Stomach (tissue), 9 donors: ENCODE measurements around the gene PALM3. TPM values are rescaled to one million over a fixed set of nuclear protein-coding genes. Genes with fewer than 3 reads are reported as not detected.

Experiments
- DNase-seq, 2 donors: peaks; one replicate each; pipeline versions ENCODE4 v3.0.0 to v3.0.0-alpha.2; 2013 to 2019
- H3K27ac ChIP-seq, 5 donors: fragments of 200-600 bp in 4 of 5; sonication (generic) in 4 of 5; one replicate each; pipeline ENCODE4 v1.5.1; 2013 to 2019; ENCODE audit warnings: mild to moderate bottlenecking in 1 of 5, moderate library complexity in 1 of 5
- H3K27me3 ChIP-seq, 3 donors: fragments of 200-600 bp; sonication (generic); one replicate each; pipeline ENCODE4 v1.5.1; 2017 to 2019; ENCODE audit warnings: mixed run types in 1 of 3
- H3K36me3 ChIP-seq, 4 donors: fragments of 200-600 bp; sonication (generic); 1 replicate in 3 of 4; 2 replicates in 1 of 4; pipeline ENCODE4 v1.5.1; 2016 to 2019
- H3K4me1 ChIP-seq, 4 donors: fragments of 200-600 bp; sonication (generic); one replicate each; pipeline ENCODE4 v1.5.1; 2016 to 2019
- H3K4me3 ChIP-seq, 4 donors: fragments of 200-600 bp; sonication (generic) in 3 of 4; one replicate each; pipeline ENCODE4 v1.5.1; 2016 to 2019; ENCODE audit warnings: mild to moderate bottlenecking in 1 of 4
- H3K9me3 ChIP-seq, 4 donors: fragments of 200-600 bp; sonication (generic); one replicate each; pipeline ENCODE4 v1.5.1; 2016 to 2019
- EP300 ChIP-seq: sonication (generic); formaldehyde crosslinking; IDR thresholded peaks from one replicate; pipeline ENCODE4 v1.6.1; 2017; ENCODE audit warnings: antibody characterized with exemption
- POLR2A ChIP-seq, 4 donors: fragments of 450-650 bp; IDR thresholded peaks; one replicate each; pipeline ENCODE4 v1.6.1; 2016; ENCODE audit warnings: antibody characterized with exemption in 4 of 4, control low read depth in 2 of 4, mild to moderate bottlenecking in 1 of 4, moderate library complexity in 1 of 4
- POLR2AphosphoS5 ChIP-seq, 3 donors: sonication (generic); formaldehyde crosslinking; IDR thresholded peaks; one replicate each; pipeline ENCODE4 v1.6.1; 2016; ENCODE audit warnings: antibody characterized with exemption in 3 of 3
- WGBS, 5 donors: extraction: QIAGEN DNeasy Blood & Tissue Kit in 3 of 5; methylation state at CpG; one replicate each; pipeline versions ENCODE4 v1.1.5 to v1.1.7; 2013 to 2018; 5-methylcytosine and 5-hydroxymethylcytosine counted together
- intact Hi-C: fragments of 100-400 bp; cut with DNase I; formaldehyde crosslinking; loops from one replicate; pipeline ENCODE4 v1.15.1; 2023; ENCODE audit warnings: low total_unique reads
- polyA plus RNA-seq, 3 donors: library from polyadenylated mRNA; stranded (reverse); fragments of 200-250 nt; gene quantifications; one replicate each; pipeline ENCODE4 v1.2.3, GENCODE V29; 2013
- total RNA-seq, 5 donors: library from RNA; depleted of rRNA; stranded (reverse); fragments of >200 nt; gene quantifications; one replicate each; pipeline versions ENCODE4 v1.1.0 to v1.2.3, GENCODE V29; 2014 to 2016
- TF ChIP-seq, protein P1 (sequence below), 7 experiments: fragments of 450-650 bp in 4 of 7; fragments of 200-600 bp in 3 of 7; sonication (generic) in 3 of 7; IDR thresholded peaks; one replicate each; pipeline ENCODE4 v1.5.1; 2016 to 2019; ENCODE audit warnings: antibody characterized with exemption in 7 of 7, control low read depth in 2 of 7, mild to moderate bottlenecking in 1 of 7
- donor health status: healthy with polysubstance abuse.
- donor health status: Bipolar disorder and iron deficiency.
- donor health status: healthy.

The PALM3 gene
- total and polyA plus RNA-seq, 8 donors, result 4.2 to 141 (median 21.6) TPM

DNA sequence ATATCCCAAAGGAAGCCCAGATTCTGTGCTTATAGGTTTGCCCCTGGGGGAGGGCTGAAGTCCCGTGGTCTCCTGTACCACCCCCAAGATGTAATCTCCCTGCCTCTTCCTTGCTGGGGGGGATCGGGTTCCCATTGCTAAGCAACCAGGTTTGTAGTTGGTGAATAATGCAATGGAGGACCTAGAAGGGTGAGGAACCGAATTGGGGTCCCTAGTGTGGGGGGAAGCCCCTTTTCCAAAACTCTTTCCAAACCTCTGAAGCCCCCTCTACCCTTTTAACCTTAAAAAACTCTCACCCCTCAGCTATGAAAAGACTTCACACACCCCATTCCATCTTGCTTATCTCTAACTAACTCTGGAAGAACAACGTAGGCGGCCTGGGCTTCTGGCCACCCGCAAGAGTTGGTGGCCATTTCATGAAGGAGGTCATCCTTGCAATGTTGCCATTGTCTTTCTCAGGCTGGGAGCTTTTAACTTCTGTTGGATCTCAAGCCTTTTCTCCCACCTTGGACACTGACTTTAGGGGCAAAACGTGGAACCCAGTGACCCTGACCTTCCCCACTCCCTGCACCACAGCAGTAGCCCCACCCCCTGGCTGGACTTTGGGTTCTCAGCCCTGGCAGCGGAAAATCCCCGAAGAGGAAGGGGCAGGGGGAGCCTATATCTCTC lies 661 bp downstream of the PALM3 start:
- H3K27me3 ChIP-seq, result peaks cover 0 to 66% (median 13%) of the 10 kb centered on the region in 3 donors
- WGBS, 5 donors, result 18 to 32% (median 29%) methylated on average over 7 to 9 of the region's 9 CpGs
- peak overlapping the region; percentile 67 to 90 (median 87) for H3K27ac ChIP-seq
- no peaks in the 10 kb centered on the region for H3K9me3 ChIP-seq
- H3K4me3 ChIP-seq, result peak overlapping the region; percentile 31 to 54 (median 48)
- TF ChIP-seq POLR2AphosphoS5 (IDR thresholded peaks at IDR 0.05) (peak in 1 of 3 donors; percentile 24), EP300 (no peak)
- peaks cover 23 to 53% (median 45%) of the 10 kb centered on the region in 4 donors for H3K4me1 ChIP-seq
- peaks cover 0 to 5% (median 1%) of the 10 kb centered on the region in 4 donors for H3K36me3 ChIP-seq
- intact Hi-C loops, result no loop called here
- peak; percentile 43 to 53 for DNase-seq

DNA sequence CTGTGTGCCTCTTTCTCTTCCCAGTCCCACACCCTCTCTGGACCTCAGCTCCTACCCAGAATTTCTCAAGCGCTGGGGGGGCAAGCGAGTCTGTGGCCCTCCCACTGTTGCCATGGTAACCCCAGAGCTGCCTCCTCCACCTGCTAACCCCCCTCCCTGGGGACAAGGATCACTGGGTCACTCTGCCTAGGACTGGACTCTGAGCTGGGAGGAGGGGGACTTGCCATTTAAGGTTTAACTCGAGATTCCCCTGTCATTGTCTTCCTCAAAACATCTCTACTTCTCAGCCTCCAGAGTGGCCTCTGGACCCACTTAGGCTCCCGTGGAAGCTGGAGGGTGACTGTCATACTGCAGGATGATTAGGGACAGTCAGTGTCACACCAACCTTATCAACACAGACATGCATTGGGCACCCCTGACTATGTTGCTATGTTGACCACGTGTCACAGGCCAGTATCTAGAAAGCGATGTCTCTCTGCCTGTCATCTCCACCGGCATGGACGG lies 2.2 kb downstream of the PALM3 start:
- no peak for DNase-seq
- Histone ChIP-seq H3K4me3 (peak overlapping the region in 3 of 4 donors; percentile 44 to 54 (median 51)), H3K4me1 (peaks cover 23 to 53% (median 45%) of the 10 kb centered on the region in 4 donors), H3K9me3 (no peaks in the 10 kb centered on the region), H3K36me3 (peaks cover 0 to 17% (median 8%) of the 10 kb centered on the region in 4 donors), H3K27me3 (peaks cover 0 to 68% (median 13%) of the 10 kb centered on the region in 3 donors), H3K27ac (peak overlapping the region in 1 of 5 donors; percentile 14)
- 23 to 37% (median 27%) methylated on average over 8 of the region's 8 CpGs for WGBS, 5 donors
- TF ChIP-seq POLR2AphosphoS5 (IDR thresholded peaks at IDR 0.05) (no peak), EP300 (no peak), POLR2A (IDR thresholded peaks at IDR 0.05) (no peak)
- TF ChIP-seq, protein P1, sequence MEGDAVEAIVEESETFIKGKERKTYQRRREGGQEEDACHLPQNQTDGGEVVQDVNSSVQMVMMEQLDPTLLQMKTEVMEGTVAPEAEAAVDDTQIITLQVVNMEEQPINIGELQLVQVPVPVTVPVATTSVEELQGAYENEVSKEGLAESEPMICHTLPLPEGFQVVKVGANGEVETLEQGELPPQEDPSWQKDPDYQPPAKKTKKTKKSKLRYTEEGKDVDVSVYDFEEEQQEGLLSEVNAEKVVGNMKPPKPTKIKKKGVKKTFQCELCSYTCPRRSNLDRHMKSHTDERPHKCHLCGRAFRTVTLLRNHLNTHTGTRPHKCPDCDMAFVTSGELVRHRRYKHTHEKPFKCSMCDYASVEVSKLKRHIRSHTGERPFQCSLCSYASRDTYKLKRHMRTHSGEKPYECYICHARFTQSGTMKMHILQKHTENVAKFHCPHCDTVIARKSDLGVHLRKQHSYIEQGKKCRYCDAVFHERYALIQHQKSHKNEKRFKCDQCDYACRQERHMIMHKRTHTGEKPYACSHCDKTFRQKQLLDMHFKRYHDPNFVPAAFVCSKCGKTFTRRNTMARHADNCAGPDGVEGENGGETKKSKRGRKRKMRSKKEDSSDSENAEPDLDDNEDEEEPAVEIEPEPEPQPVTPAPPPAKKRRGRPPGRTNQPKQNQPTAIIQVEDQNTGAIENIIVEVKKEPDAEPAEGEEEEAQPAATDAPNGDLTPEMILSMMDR (IDR thresholded peaks at IDR 0.05), result no peak
- intact Hi-C loops, result loop anchor here (10.0 kb wide), 1 partner anchor 175 kb away; no protein-coding TSS in a partner anchor

DNA sequence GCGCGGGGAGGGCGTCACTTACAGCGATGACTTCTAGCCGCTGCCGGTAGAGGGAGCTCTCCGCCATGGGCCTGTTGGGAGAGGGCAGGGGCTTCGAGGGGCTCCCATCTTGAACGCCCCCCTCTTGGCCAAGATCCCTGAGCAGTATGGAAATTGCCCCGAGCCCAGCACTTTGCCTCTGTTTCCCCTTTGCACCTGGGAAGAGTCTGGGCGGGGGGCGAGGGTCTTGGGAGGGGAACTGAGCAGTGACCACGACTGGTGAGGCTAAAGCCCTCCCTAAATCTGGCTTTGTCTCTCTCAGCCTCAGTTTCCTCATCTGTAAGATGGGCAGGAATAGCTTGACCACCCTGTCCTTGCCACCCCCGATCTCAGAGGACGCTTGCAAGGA lies 2.8 kb downstream of the PALM3 start:
- Histone ChIP-seq H3K27me3 (peaks cover 0 to 68% (median 13%) of the 10 kb centered on the region in 3 donors), H3K27ac (no peak overlapping the region), H3K4me3 (peak overlapping the region in 3 of 4 donors; percentile 16 to 54 (median 51)), H3K9me3 (no peaks in the 10 kb centered on the region), H3K4me1 (peaks cover 23 to 53% (median 45%) of the 10 kb centered on the region in 4 donors), H3K36me3 (peaks cover 0 to 17% (median 10%) of the 10 kb centered on the region in 4 donors)
- peak; percentile 34 to 45 for DNase-seq
- WGBS, 5 donors, result 20 to 43% (median 26%) methylated on average over 12 to 15 of the region's 15 CpGs
- TF ChIP-seq, protein P1 (IDR thresholded peaks at IDR 0.05), result peak in 5 of 7 experiments; percentile 16 to 66 (median 45)
- no peak for TF ChIP-seq POLR2AphosphoS5 (IDR thresholded peaks at IDR 0.05)
- intact Hi-C loops, result loop anchor here (10.0 kb wide), 1 partner anchor 174 kb away; no protein-coding TSS in a partner anchor

DNA sequence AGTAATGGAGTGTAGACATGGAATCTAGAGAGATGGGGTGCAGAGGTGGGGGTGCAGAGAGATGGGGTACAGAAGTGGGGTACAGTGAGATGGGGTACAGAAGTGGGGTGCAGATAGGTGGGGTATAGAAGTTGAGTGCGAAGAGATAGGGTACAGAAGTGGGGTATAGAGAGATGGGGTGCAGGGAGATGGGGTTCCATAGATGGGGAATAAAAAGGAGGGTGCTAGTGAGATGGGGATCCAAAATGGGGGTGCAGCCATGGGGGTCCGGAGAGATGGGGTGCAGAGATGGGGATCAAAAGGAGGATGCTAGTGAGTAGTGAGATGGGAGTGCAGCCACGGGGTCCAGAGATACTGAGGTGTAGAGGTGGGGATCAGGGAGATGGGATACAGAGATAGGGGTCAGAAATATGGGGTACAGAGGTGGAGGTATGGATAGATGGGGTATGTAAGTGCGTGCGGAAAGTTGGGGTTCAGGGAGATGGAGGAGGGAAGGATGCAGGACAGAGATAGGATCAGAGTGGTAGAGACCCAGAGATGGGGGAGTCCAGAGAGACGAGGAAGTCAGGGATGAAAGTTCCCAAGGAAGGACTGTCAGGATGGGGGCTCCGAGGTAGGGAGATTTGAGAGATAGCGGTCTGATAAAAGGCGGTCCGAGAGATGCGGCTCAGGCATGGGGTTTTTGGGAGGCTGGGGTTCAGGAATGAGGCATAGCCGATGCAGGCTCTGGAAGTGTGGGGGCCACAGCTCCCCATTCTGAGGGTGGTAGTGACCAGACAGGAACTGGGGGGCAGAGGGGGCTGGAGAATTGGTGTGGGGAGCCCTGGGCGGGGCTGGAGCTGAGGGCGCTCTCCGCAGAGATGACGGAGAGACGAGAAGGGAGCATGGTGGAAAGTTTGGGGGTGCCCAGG lies 3.4 kb downstream of the PALM3 start:
- Histone ChIP-seq H3K27me3 (peaks cover 0 to 68% (median 13%) of the 10 kb centered on the region in 3 donors), H3K9me3 (peaks cover 0 to 2% (median 0%) of the 10 kb centered on the region in 4 donors), H3K27ac (no peak overlapping the region), H3K4me1 (peaks cover 23 to 53% (median 45%) of the 10 kb centered on the region in 4 donors), H3K36me3 (peaks cover 0 to 22% (median 13%) of the 10 kb centered on the region in 4 donors), H3K4me3 (peak overlapping the region; percentile 16 to 54 (median 48))
- WGBS, 5 donors, result 29 to 49% (median 39%) methylated on average over 17 of the region's 17 CpGs
- DNase-seq, result no peak
- TF ChIP-seq, protein P1 (IDR thresholded peaks at IDR 0.05), result no peak
- no peak for TF ChIP-seq POLR2AphosphoS5 (IDR thresholded peaks at IDR 0.05)
- no peak for TF ChIP-seq POLR2A (IDR thresholded peaks at IDR 0.05)
- TF ChIP-seq EP300, result no peak
- intact Hi-C loops, result loop anchor here (10.0 kb wide), 1 partner anchor 174 kb away; no protein-coding TSS in a partner anchor
